NB4 (cell line): ENCODE measurements around the gene PTPN6.

Experiments
- DNase-seq: peaks from one replicate; pipeline ENCODE4 v3.0.0; 2010; ENCODE audit warnings: low read depth
- H3K4me3 ChIP-seq: one replicate; pipeline ENCODE4 v1.5.1; 2011; ENCODE audit warnings: mild to moderate bottlenecking, low read depth, low read length, moderate library complexity
- MYC ChIP-seq: IDR thresholded peaks from 2 replicates; pipeline ENCODE4 v1.6.1; 2011; ENCODE audit warnings: low read depth, low read length
- POLR2A ChIP-seq: IDR thresholded peaks from 2 replicates; pipeline ENCODE4 v1.6.1; 2011; ENCODE audit warnings: mild to moderate bottlenecking; ENCODE audit not compliant: insufficient read length; ENCODE audit errors: extremely low read depth
- TF ChIP-seq, protein P1 (sequence below): IDR thresholded peaks from 2 replicates; pipeline ENCODE4 v1.6.1; 2011; ENCODE audit warnings: low read depth, low read length
- TF ChIP-seq, protein P2 (sequence below): IDR thresholded peaks from one replicate; pipeline ENCODE4 v1.5.1; 2012; ENCODE audit warnings: low read depth, low read length

Gene PTPN6

DNA sequence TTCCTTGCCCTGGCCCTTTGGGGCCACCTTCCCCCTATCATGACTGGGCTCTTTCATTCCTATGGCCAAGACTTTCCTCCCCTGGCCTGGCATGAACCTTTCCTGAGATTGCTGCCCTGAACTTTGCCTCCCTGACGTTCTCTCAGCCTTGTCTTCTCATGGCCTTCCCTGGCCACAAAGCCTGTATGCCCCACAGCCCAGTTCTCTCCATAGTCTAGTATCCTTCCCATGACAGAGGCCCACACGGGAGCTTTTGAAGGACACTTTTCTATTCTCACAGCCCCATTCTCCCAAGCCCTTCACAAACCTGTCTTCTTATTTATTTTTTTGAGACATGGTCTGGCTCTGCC, 12.0 kb upstream of the PTPN6 start:
- H3K4me3 ChIP-seq: no peak overlapping the region
- no peak for DNase-seq
- TF ChIP-seq, protein P1, sequence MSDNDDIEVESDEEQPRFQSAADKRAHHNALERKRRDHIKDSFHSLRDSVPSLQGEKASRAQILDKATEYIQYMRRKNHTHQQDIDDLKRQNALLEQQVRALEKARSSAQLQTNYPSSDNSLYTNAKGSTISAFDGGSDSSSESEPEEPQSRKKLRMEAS: no peak
- TF ChIP-seq MYC (no peak), POLR2A (no peak)
- TF ChIP-seq, protein P2, sequence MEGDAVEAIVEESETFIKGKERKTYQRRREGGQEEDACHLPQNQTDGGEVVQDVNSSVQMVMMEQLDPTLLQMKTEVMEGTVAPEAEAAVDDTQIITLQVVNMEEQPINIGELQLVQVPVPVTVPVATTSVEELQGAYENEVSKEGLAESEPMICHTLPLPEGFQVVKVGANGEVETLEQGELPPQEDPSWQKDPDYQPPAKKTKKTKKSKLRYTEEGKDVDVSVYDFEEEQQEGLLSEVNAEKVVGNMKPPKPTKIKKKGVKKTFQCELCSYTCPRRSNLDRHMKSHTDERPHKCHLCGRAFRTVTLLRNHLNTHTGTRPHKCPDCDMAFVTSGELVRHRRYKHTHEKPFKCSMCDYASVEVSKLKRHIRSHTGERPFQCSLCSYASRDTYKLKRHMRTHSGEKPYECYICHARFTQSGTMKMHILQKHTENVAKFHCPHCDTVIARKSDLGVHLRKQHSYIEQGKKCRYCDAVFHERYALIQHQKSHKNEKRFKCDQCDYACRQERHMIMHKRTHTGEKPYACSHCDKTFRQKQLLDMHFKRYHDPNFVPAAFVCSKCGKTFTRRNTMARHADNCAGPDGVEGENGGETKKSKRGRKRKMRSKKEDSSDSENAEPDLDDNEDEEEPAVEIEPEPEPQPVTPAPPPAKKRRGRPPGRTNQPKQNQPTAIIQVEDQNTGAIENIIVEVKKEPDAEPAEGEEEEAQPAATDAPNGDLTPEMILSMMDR: no peak

DNA sequence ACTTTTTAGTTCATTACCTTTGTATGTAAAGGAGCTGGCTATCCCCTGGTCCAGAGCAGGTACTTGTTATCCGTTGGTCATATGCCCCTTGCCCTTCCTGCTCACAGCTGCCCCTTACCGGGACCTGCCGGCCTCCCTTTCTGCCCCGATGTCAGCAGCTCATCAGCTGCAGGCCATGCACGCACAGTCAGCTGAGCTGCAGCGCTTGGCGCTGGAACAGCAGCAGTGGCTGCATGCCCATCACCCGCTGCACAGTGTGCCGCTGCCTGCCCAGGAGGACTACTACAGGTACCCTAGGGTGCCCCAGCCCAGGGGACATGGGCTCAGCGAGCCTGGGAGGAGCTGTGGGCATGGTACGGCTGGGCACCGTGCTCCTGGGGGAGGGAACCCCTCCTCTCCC, 9.9 kb upstream of the PTPN6 start:
- H3K4me3 ChIP-seq: no peak overlapping the region
- TF ChIP-seq POLR2A: no peak
- no peak for DNase-seq

DNA sequence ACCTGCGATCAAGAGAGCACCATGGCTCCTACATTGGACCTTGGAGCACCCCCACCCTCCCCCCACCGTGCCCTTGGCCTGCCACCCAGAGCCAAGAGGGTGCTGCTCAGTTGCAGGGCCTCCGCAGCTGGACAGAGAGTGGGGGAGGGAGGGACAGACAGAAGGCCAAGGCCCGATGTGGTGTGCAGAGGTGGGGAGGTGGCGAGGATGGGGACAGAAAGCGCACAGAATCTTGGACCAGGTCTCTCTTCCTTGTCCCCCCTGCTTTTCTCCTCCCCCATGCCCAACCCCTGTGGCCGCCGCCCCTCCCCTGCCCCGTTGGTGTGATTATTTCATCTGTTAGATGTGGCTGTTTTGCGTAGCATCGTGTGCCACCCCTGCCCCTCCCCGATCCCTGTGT, 9.4 kb upstream of the PTPN6 start:
- DNase-seq: no peak
- TF ChIP-seq MYC (no peak), POLR2A (no peak)
- TF ChIP-seq, protein P2: no peak
- TF ChIP-seq, protein P1: no peak
- no peak overlapping the region for H3K4me3 ChIP-seq

DNA sequence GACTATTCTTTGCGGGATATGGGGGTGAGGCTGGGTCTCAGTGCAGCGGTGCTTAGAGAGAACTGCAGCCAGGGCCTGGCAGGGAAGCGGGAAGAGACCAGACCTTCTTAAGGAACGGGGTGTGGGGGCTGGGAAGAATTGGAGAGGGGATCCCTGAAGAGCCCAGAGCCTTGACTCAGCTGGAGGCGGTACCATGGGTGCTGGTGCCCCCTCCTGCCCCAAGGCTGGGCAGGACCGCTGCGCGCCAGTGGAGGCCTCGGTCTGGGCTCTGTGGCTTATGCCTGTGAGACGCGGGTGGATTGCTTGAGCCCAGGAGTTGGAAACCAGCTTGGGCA, 8.9 kb upstream of the PTPN6 start:
- TF ChIP-seq, protein P2: no peak
- TF ChIP-seq, protein P1: no peak
- TF ChIP-seq POLR2A (no peak), MYC (no peak)
- H3K4me3 ChIP-seq: no peak overlapping the region
- DNase-seq: no peak

DNA sequence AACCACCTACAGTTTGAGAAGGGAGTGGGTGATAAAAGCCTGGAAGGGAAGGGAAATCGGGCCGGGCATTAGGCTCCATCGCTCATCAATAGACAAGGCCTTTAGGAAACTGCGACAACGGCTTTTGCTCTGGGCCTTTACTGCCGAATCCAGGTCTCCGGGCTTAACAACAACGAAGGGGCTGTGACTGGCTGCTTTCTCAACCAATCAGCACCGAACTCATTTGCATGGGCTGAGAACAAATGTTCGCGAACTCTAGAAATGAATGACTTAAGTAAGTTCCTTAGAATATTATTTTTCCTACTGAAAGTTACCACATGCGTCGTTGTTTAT, 7.8 kb upstream of the PTPN6 start:
- peak; percentile 91 for DNase-seq
- no peak overlapping the region for H3K4me3 ChIP-seq
- no peak for TF ChIP-seq POLR2A
- TF ChIP-seq MYC: no peak
- TF ChIP-seq, protein P2: no peak
- TF ChIP-seq, protein P1: no peak

DNA sequence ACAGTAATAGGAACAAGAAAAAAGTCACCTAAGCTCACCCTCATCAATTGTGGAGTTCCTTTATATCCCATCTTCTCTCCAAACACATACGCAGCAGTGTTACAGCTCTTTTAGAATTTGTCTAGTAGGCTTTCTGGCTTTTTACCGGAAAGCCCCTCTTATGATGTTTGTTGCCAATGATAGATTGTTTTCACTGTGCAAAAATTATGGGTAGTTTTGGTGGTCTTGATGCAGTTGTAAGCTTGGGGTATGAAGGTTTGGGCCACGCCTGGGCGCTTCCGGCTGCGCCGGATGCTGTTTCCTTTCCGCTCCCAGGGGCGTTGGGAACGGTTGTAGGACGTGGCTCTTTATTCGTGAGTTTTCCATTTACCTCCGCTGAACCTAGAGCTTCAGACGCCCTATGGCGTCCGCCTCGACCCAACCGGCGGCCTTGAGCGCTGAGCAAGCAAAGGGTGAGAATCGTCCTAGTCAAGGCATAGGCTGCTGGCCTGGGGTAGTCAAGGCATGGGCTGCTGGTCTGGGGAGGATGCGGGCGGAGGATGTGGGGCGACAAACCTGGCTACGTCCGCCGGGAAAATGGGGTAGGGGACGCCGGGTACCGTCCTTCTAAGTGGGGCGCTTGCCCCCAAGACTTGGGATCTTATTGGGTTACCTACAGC, 7.3 kb upstream of the PTPN6 start, which contains the start of the genes C12orf57 and RNU7-1:
Gene C12orf57, plus strand, starts transcription at position 301 of the 659 bp plus-strand sequence. Its CDS starts 100 bp downstream, at position 401.
Gene RNU7-1, plus strand, starts transcription at position 95 of the 659 bp plus-strand sequence.
- peak within 1 kb of the TSS; percentile 75 for H3K4me3 ChIP-seq
- TF ChIP-seq, protein P1: peak; percentile 18; the same call in 1 of the 2 replicates
- peak; percentile 100 for TF ChIP-seq POLR2A
- TF ChIP-seq, protein P2: no peak
- DNase-seq: peak; percentile 97
